ENCODE data around the gene TMEM132D.

- TF ChIP-seq GATA2 (IDR thresholded peaks at IDR 0.05; ENCODE audit: low read depth, low read length) (no peak), GATA3 (IDR thresholded peaks at IDR 0.05; ENCODE audit: low read depth, low read length) (no peak)
Measured at GRCh38 chr12:129409281-129409680, 494.5 kb downstream of the TMEM132D start.
